ENCODE data around the gene KERA.

The KERA gene

DNA sequence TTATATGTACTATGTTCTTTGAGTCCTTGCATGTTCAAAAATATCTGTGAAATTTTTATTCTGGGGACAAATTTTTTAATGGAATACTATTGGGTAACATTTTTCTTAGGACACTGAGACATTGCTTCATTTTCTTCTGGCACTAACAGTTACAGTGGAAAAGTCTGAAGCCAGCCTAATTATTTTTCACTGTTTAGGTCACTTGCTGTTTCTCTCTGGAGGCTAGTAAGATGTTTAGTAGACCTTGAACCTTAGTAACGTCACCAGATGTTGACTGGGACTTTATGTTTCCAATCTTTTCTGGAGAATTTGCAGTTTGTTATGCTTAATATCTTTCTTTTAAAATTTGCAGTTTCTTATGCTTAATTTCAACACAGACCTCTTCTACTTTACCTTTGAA, 40.8 kb downstream of the KERA start:
- no peaks in the 10 kb centered on the region; the same call in 1 of the 2 replicates for H3K9me3 ChIP-seq (ENCODE audit: low read depth, low read length)
- no peak overlapping the region for H3K4me3 ChIP-seq
- no peak for DNase-seq (ENCODE audit: low read depth, low spot score)
- no peak for TF ChIP-seq FOXP2 (optimal IDR thresholded peaks at IDR 0.05; ENCODE audit: control extremely low read depth, extremely low read length, insufficient read depth)
- no peak for TF ChIP-seq EZH2 (IDR thresholded peaks at IDR 0.05)
- TF ChIP-seq POLR2AphosphoS5 (IDR thresholded peaks at IDR 0.05; ENCODE audit: borderline replicate concordance, low read depth, low read length), result no peak
- H3K36me3 ChIP-seq (ENCODE audit: insufficient read depth, low read length), result no peaks in the 10 kb centered on the region; the same call in 1 of the 2 replicates
- no peak overlapping the region for H3K9ac ChIP-seq (ENCODE audit: insufficient read length)
- H3K27ac ChIP-seq, result no peak overlapping the region

DNA sequence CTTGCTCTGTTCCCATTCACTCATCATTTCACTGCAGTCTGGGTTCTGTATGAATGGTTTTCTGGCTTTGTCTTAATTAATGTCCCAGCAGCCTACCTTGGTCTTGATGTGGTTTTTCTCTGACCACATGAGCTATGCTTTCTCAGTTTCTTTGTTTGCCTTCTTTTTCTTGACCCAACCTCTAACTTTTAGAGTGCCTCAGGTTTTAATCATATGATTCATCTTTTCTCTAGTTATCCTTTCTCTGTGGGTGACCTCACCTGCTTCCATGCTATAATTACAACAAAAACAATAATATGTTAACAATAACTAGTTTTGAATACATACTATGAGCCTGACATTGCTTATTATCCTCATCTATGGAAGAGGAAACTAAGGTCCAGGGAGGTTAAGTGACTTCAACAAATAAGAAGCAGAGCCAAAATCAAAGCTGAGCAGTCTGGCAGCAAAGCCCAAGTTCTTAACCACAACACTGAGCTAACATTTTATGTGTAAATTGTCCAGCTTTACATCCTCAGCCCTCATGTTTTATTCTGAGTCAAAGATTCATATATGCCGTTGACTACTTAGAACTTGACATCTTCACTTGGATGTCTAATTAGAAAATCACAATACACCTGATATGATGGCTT, 48.4 kb downstream of the KERA start:
- no peaks in the 10 kb centered on the region for H3K9me3 ChIP-seq (ENCODE audit: low read depth, low read length)
- no peaks in the 10 kb centered on the region for H3K36me3 ChIP-seq (ENCODE audit: insufficient read depth, low read length)
- no peak overlapping the region for H3K27ac ChIP-seq
- H3K9ac ChIP-seq (ENCODE audit: insufficient read length), result no peak overlapping the region
- TF ChIP-seq FOXP2 (optimal IDR thresholded peaks at IDR 0.05; ENCODE audit: control extremely low read depth, extremely low read length, insufficient read depth), result no peak
- no peak for TF ChIP-seq EZH2 (IDR thresholded peaks at IDR 0.05)
- TF ChIP-seq POLR2AphosphoS5 (IDR thresholded peaks at IDR 0.05; ENCODE audit: borderline replicate concordance, low read depth, low read length), result no peak
- no peak overlapping the region for H3K4me3 ChIP-seq
- no peak for DNase-seq (ENCODE audit: low read depth, low spot score)

DNA sequence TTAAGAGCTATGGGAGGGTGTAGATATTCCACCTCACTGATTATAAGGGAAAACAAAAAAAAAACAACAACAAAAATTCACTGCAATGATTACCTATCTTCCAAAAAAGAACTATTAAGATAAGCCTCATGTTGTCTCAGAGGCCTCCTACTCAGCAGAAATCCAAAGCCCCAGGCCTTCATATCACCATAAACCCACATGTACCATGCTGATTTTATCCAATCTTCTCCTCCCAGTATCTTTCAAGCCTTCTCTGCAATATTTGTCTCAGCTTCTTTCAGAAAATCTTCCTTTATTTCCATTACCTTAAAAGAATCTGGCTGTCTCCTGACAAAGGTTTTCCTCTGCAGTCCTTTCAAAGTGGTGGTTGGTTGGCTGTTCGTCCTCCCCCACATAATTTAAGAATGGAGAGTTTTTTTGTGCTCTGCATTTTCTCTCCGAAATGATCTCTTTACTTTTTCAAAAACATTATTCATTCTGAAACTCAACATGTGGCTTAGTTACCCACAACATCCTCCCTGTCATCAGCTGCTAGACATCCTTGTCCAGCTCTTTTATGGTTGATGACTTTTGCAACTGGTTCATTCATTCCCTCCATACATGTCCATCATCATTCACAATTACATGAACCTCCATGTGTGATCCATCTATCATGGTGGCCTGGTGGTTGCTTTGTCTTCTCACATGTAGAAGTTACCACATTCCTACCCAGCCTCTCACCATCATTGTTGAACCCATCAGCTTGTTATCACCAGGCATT, 50.1 kb downstream of the KERA start:
- Histone ChIP-seq H3K4me3 (no peak overlapping the region), H3K36me3 (ENCODE audit: insufficient read depth, low read length) (no peaks in the 10 kb centered on the region), H3K9ac (ENCODE audit: insufficient read length) (no peak overlapping the region), H3K9me3 (ENCODE audit: low read depth, low read length) (no peaks in the 10 kb centered on the region), H3K27ac (no peak overlapping the region)
- TF ChIP-seq POLR2AphosphoS5 (IDR thresholded peaks at IDR 0.05; ENCODE audit: borderline replicate concordance, low read depth, low read length) (no peak), EZH2 (IDR thresholded peaks at IDR 0.05) (no peak), FOXP2 (optimal IDR thresholded peaks at IDR 0.05; ENCODE audit: control extremely low read depth, extremely low read length, insufficient read depth) (no peak)
- no peak for DNase-seq (ENCODE audit: low read depth, low spot score)

DNA sequence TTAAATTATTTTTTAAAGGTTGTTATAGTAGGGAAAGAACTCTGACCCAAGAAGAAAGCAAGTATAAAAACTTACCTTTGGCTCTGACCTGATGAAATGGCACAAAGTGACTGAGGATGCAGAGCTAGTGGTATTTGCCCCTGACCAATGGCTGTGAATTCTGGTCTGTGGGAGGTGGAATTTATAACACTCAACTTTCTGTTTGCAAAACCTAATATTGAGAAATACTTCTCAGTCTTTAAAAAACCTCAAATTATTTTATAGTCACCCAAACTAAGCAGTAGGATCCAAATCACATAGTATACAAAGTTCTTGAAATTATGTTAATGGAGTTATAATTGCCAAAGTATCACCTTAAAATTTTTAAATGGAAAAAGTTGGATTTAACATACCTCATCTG, 53.0 kb downstream of the KERA start, which contains the start of gene EPYC:
Gene EPYC (minus strand): TSS at position 101 of the 400 bp plus-strand sequence. CDS start 2,407 bp downstream, outside the sequence.
- TF ChIP-seq FOXP2 (optimal IDR thresholded peaks at IDR 0.05; ENCODE audit: control extremely low read depth, extremely low read length, insufficient read depth), result no peak
- H3K36me3 ChIP-seq (ENCODE audit: insufficient read depth, low read length), result no peaks in the 10 kb centered on the region
- no peak within 1 kb of the TSS for H3K4me3 ChIP-seq
- H3K27ac ChIP-seq, result no peak within 1 kb of the TSS
- no peak within 1 kb of the TSS for H3K9ac ChIP-seq (ENCODE audit: insufficient read length)
- H3K9me3 ChIP-seq (ENCODE audit: low read depth, low read length), result no peaks in the 10 kb centered on the region
- no peak for DNase-seq (ENCODE audit: low read depth, low spot score)

DNA sequence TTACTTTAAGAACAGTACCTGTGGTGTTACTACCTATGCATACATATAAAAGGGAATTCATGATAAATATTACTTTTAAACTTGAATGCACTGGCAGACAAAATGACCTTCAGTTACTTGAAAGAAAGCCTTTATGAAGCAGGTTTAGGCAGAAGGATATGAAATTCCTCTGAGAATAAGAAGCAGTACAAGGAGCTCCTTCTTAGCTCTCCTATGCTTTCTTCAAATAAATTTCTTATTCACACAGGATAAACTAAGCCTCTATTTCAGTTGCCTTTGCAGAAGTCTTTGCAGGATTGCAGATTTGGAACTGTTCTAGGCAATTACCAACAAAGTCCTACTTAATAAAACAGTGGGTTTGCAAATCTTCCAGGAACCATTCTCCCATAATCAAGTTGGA, 54.1 kb downstream of the KERA start:
- no peak for DNase-seq (ENCODE audit: low read depth, low spot score)
- Histone ChIP-seq H3K36me3 (ENCODE audit: insufficient read depth, low read length) (no peaks in the 10 kb centered on the region), H3K9ac (ENCODE audit: insufficient read length) (no peak overlapping the region), H3K9me3 (ENCODE audit: low read depth, low read length) (no peaks in the 10 kb centered on the region), H3K4me3 (no peak overlapping the region), H3K27ac (no peak overlapping the region)
- TF ChIP-seq FOXP2 (optimal IDR thresholded peaks at IDR 0.05; ENCODE audit: control extremely low read depth, extremely low read length, insufficient read depth), result no peak

DNA sequence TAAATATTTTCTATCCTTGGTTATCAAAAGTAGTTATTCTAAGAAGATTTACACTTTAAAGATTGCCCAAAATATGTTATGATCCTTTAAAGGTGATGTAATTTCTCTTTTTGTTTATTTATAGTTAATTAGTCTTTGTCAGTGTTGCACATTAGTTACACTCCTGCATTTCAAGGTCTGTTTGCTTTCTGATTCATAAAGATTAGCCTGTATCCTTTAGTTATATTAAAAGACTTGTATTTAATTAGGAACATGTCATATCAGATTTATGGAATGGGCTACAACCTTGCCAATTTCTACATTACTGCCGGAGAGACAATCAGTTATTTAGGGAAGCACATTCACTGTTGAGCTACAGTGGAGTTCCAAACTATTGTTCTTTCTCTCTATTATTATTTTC, 56.5 kb downstream of the KERA start:
- Histone ChIP-seq H3K9ac (ENCODE audit: insufficient read length) (no peak overlapping the region), H3K27ac (no peak overlapping the region), H3K4me3 (no peak overlapping the region), H3K36me3 (ENCODE audit: insufficient read depth, low read length) (no peaks in the 10 kb centered on the region), H3K9me3 (ENCODE audit: low read depth, low read length) (no peaks in the 10 kb centered on the region)
- no peak for DNase-seq (ENCODE audit: low read depth, low spot score)
- TF ChIP-seq FOXP2 (optimal IDR thresholded peaks at IDR 0.05; ENCODE audit: control extremely low read depth, extremely low read length, insufficient read depth), result no peak
- no peak for TF ChIP-seq EZH2 (IDR thresholded peaks at IDR 0.05)
- no peak for TF ChIP-seq POLR2AphosphoS5 (IDR thresholded peaks at IDR 0.05; ENCODE audit: borderline replicate concordance, low read depth, low read length)
